Measurements from ENCODE around the gene CTDSPL2.

The CTDSPL2 gene

DNA sequence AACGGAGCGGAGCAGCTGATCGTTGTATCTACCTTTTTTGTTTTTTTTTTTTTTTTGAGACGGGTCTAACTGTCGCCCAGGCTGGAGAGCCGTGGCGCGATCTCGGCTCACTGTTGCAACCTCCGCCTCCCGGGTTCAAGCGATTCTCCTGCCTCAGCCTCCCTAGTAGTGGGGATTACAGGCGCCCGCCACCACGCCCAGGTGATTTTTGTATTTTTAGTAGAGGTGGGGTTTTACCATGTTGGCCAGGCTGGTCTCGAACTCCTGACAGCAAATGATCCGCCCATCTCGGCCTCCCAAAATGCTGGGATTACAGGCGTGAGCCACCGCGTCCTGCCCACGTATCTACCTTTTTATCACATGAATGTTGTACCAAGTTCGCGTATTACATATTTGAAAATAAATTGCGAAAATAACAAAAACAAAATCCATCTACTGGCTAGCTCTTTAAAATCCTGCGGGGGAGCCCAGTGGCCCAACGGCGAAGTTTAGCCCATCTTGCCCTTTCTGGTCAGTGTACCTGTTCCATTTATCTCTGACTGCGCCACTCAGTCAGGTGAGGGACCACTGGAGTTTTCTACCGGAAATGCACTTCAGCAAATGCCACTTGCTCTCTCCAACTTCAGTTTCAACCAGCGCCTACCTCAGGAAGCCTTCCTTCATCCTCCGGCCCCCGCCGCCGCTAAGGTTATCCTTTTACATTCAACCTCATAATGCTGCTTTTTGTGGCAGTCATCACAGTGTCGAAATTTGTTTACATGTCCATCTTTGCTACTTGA lies 108.3 kb downstream of the CTDSPL2 start:
- TF ChIP-seq, protein P1, sequence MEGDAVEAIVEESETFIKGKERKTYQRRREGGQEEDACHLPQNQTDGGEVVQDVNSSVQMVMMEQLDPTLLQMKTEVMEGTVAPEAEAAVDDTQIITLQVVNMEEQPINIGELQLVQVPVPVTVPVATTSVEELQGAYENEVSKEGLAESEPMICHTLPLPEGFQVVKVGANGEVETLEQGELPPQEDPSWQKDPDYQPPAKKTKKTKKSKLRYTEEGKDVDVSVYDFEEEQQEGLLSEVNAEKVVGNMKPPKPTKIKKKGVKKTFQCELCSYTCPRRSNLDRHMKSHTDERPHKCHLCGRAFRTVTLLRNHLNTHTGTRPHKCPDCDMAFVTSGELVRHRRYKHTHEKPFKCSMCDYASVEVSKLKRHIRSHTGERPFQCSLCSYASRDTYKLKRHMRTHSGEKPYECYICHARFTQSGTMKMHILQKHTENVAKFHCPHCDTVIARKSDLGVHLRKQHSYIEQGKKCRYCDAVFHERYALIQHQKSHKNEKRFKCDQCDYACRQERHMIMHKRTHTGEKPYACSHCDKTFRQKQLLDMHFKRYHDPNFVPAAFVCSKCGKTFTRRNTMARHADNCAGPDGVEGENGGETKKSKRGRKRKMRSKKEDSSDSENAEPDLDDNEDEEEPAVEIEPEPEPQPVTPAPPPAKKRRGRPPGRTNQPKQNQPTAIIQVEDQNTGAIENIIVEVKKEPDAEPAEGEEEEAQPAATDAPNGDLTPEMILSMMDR (IDR thresholded peaks at IDR 0.05; ENCODE audit: control extremely low read depth, extremely low read depth, low read depth, missing control alignments): no peak
- CTCF ChIA-PET: interaction anchor here (1.6 kb wide), 1 partner anchor 10 kb away, joined by 4 read pairs; no protein-coding TSS in a partner anchor
- peak; percentile 28 for DNase-seq (ENCODE audit: extremely low spot score)
- POLR2A ChIA-PET: no interaction called here

GRCh38 chr15:44536302-44536961 lies 109.0 kb downstream of the CTDSPL2 start:
- ChIA-PET CTCF (interaction anchor here (1.0 to 2.1 kb wide), 2 partner anchors 9 to 10 kb away, joined by 7 to 15 read pairs; no protein-coding TSS in a partner anchor), POLR2A (interaction anchor here (0.8 to 1.1 kb wide), 3 partner anchors 8 to 177 kb away, joined by 3 read pairs; no protein-coding TSS in a partner anchor)
- no peak for DNase-seq (ENCODE audit: extremely low spot score)
- TF ChIP-seq, protein P1 (IDR thresholded peaks at IDR 0.05; ENCODE audit: control extremely low read depth, extremely low read depth, low read depth, missing control alignments): peak; percentile 39

DNA sequence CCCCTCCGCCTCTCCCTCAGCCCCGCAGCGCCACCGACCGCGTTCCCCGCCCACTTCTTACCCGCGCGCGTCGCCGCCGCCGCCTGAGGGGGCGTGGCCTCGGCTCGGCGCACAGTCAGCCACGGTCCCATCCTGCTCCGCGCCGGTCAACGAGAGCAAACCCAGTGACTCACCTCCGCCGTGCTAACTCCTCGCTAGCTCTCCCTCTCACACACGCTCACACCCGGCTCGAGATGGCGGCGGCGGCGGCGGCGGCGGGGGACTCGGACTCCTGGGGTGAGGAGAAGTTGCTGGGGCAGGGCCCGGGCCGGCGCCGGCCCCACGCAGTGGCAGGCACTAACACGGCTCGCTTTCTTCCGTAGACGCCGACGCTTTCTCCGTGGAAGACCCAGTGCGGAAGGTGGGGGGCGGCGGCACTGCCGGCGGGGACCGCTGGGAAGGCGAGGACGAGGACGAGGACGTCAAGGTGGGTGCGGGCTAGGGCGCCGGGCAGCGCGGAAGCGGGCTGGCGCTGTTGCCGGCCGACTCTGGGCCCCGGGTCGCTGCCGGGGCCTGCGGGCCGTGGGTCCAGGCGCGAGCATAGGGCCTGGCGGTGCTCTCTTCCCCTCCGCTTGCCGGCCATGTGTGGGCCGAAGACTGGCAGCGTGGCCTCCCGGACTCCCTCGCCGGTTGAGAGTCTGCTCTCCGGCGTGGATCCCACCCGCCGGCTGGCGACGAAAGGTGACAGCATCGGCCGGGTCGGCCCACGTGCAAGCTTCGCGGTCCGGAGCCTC lies 109.7 kb downstream of the CTDSPL2 start, which contains the start of gene EIF3J:
EIF3J (plus strand) TSS at position 186 of the 773 bp plus-strand sequence; CDS start at position 234, 48 bp downstream.
- peak; percentile 98 for DNase-seq (ENCODE audit: extremely low spot score)
- ChIA-PET POLR2A (interaction anchor here (0.8 to 1.5 kb wide), 4 partner anchors 9 to 189 kb away, joined by 3 read pairs; no protein-coding TSS in a partner anchor), CTCF (interaction anchor here (1.0 to 2.1 kb wide), 4 partner anchors 9 to 56 kb away, joined by 3 to 15 read pairs (median 6); no protein-coding TSS in a partner anchor)
- TF ChIP-seq, protein P1 (IDR thresholded peaks at IDR 0.05; ENCODE audit: control extremely low read depth, extremely low read depth, low read depth, missing control alignments): no peak

DNA sequence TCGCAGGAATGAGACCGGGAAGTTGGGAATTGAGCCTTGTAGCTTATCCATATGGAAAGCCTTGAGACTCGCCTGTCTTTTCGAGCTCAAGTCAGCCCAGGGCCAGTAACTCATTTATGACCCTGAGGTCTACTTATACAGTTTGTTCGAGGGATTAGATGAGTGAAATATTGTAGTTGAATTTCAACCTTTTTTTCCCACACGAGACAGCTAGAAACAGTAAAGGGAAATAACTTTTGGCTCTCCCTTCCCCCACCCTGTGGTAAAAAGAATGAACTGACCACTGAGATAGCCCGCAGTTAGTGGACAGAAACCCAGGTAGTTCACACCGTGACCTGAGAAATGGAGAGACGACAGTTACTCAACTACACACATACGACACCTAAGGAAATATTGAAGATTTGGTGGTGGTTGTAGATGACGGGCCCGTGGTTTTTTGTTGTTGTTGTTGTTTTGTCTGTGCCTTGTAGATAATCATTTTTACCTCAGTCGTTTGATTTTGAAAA lies 110.4 kb downstream of the CTDSPL2 start:
- TF ChIP-seq, protein P1 (IDR thresholded peaks at IDR 0.05; ENCODE audit: control extremely low read depth, extremely low read depth, low read depth, missing control alignments): no peak
- POLR2A ChIA-PET: interaction anchor here (1.1 to 1.5 kb wide), 2 partner anchors 176 to 189 kb away, joined by 3 read pairs; no protein-coding TSS in a partner anchor
- DNase-seq (ENCODE audit: extremely low spot score): no peak
- CTCF ChIA-PET: interaction anchor here (1.3 to 2.1 kb wide), 3 partner anchors 9 to 55 kb away, joined by 3 to 15 read pairs (median 5); no protein-coding TSS in a partner anchor

GRCh38 chr15:44541282-44541958 lies 114.0 kb downstream of the CTDSPL2 start:
- no peak for DNase-seq (ENCODE audit: extremely low spot score)
- CTCF ChIA-PET: no interaction called here
- POLR2A ChIA-PET: interaction anchor here (0.6 kb wide), 1 partner anchor 8 kb away, joined by 4 read pairs; no protein-coding TSS in a partner anchor
- TF ChIP-seq, protein P1 (IDR thresholded peaks at IDR 0.05; ENCODE audit: control extremely low read depth, extremely low read depth, low read depth, missing control alignments): no peak

Measured in GM10248 (cell line).